H1 (cell line): ENCODE data around the gene FAM171A1.

Experiments used
- ATF2 ChIP-seq: IDR thresholded peaks from 2 replicates; pipeline ENCODE4 v1.6.1; 2012; ENCODE audit warnings: low read length, inconsistent platforms
- EP300 ChIP-seq, 2 experiments: IDR thresholded peaks; 1 replicate in 1 of 2; 2 replicates in 1 of 2; pipeline ENCODE4 v1.6.1; 2011 to 2012; ENCODE audit warnings: low read depth in 2 of 2, low read length in 2 of 2, mild to moderate bottlenecking in 2 of 2, borderline replicate concordance in 1 of 2, inconsistent platforms in 1 of 2, moderate library complexity in 1 of 2
- MAX ChIP-seq: IDR thresholded peaks from 2 replicates; pipeline ENCODE4 v1.6.1; 2012; ENCODE audit warnings: inconsistent platforms
- NRF1 ChIP-seq: IDR thresholded peaks from 2 replicates; pipeline ENCODE4 v1.6.1; 2011; ENCODE audit warnings: mild to moderate bottlenecking, low read depth, low read length, improper control_type of control experiment
- POLR2A ChIP-seq, 2 experiments: IDR thresholded peaks; 1 replicate in 1 of 2; 2 replicates in 1 of 2; pipeline ENCODE4 v1.6.1; 2011; ENCODE audit warnings: low read depth in 2 of 2, low read length in 2 of 2, mild to moderate bottlenecking in 2 of 2; ENCODE audit errors: control extremely low read depth in 1 of 2
- POLR2AphosphoS5 ChIP-seq: IDR thresholded peaks from 2 replicates; pipeline ENCODE4 v1.6.1; 2011; ENCODE audit warnings: low read depth, low read length
- RAD21 ChIP-seq, 2 experiments: IDR thresholded peaks in 1 of 2; conservative IDR thresholded peaks in 1 of 2; 2 replicates each; pipeline ENCODE4 v1.6.1; 2011; ENCODE audit warnings: low read depth in 2 of 2, low read length in 2 of 2, improper control_type of control experiment in 1 of 2, inconsistent platforms in 1 of 2, mild to moderate bottlenecking in 1 of 2, moderate library complexity in 1 of 2
- RFX5 ChIP-seq: IDR thresholded peaks from 2 replicates; pipeline ENCODE4 v1.6.1; 2011; ENCODE audit warnings: low read depth, low read length, improper control_type of control experiment, borderline replicate concordance
- TCF12 ChIP-seq: IDR thresholded peaks from 2 replicates; pipeline ENCODE4 v1.6.1; 2011; ENCODE audit warnings: low read depth, mild to moderate bottlenecking, low read length
- TF ChIP-seq, protein P1 (sequence below), 3 experiments: IDR thresholded peaks; 1 replicate in 2 of 3; 2 replicates in 1 of 3; pipeline versions ENCODE4 v1.5.1 to v1.6.1; 2011; ENCODE audit warnings: low read length in 3 of 3, mild to moderate bottlenecking in 3 of 3, inconsistent platforms in 2 of 3, low read depth in 1 of 3, moderate library complexity in 1 of 3; ENCODE audit not compliant: insufficient read depth in 1 of 3; ENCODE audit errors: control extremely low read depth in 1 of 3

- TF ChIP-seq TCF12 = no peak
- TF ChIP-seq, protein P1, sequence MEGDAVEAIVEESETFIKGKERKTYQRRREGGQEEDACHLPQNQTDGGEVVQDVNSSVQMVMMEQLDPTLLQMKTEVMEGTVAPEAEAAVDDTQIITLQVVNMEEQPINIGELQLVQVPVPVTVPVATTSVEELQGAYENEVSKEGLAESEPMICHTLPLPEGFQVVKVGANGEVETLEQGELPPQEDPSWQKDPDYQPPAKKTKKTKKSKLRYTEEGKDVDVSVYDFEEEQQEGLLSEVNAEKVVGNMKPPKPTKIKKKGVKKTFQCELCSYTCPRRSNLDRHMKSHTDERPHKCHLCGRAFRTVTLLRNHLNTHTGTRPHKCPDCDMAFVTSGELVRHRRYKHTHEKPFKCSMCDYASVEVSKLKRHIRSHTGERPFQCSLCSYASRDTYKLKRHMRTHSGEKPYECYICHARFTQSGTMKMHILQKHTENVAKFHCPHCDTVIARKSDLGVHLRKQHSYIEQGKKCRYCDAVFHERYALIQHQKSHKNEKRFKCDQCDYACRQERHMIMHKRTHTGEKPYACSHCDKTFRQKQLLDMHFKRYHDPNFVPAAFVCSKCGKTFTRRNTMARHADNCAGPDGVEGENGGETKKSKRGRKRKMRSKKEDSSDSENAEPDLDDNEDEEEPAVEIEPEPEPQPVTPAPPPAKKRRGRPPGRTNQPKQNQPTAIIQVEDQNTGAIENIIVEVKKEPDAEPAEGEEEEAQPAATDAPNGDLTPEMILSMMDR (IDR thresholded peaks at IDR 0.05; ENCODE audit: control extremely low read depth in 1 of 3, insufficient read depth in 1 of 3, low read depth in 1 of 3, low read length in 3 of 3) = no peak; a peak in 1 of 4 replicates
- 0 out of 4 replicates have a peak, but pooled peaks of 1 of the 2 experiments have one; percentile 3 for TF ChIP-seq RAD21 (IDR thresholded peaks at IDR 0.05 in 1 of 2, conservative IDR thresholded peaks at IDR 0.05 in 1 of 2; ENCODE audit: low read depth in 2 of 2, low read length in 2 of 2)
- no peak for TF ChIP-seq NRF1
- TF ChIP-seq ATF2 = no peak
- no peak for TF ChIP-seq RFX5
- no peak for TF ChIP-seq EP300 (IDR thresholded peaks at IDR 0.05; ENCODE audit: borderline replicate concordance in 1 of 2, low read depth in 2 of 2, low read length in 2 of 2)
- no peak for TF ChIP-seq MAX
- TF ChIP-seq POLR2AphosphoS5 = no peak
- no peak for TF ChIP-seq POLR2A (IDR thresholded peaks at IDR 0.05; ENCODE audit: control extremely low read depth in 1 of 2, low read depth in 2 of 2, low read length in 2 of 2)
Measured at GRCh38 chr10:15253951-15254807, 116.9 kb downstream of the FAM171A1 start.
